ENCODE data around the gene SACM1L.
"Not testable (repeated sequence)": the region's sequence is repeated elsewhere in the genome, so short reads cannot be mapped to it uniquely, and the experiment has no call there.

GRCh38 chr3:45685722-45686121, 3.5 kb upstream of the SACM1L start:
- TF ChIP-seq CTCF (IDR thresholded peaks at IDR 0.05); POLR2A (IDR thresholded peaks at IDR 0.05; ENCODE audit: low read depth): not testable (repeated sequence)
